GM18526 (cell line): ENCODE measurements around the gene PDE10A.

Source experiments
- POLR2A ChIP-seq: IDR thresholded peaks from 3 replicates; pipeline ENCODE4 v1.6.1; 2011; ENCODE audit not compliant: insufficient read length; ENCODE audit errors: extremely low read depth

PDE10A gene

GRCh38 chr6:165566088-165566828 lies 96.8 kb downstream of the PDE10A start:
- no peak for TF ChIP-seq POLR2A

DNA sequence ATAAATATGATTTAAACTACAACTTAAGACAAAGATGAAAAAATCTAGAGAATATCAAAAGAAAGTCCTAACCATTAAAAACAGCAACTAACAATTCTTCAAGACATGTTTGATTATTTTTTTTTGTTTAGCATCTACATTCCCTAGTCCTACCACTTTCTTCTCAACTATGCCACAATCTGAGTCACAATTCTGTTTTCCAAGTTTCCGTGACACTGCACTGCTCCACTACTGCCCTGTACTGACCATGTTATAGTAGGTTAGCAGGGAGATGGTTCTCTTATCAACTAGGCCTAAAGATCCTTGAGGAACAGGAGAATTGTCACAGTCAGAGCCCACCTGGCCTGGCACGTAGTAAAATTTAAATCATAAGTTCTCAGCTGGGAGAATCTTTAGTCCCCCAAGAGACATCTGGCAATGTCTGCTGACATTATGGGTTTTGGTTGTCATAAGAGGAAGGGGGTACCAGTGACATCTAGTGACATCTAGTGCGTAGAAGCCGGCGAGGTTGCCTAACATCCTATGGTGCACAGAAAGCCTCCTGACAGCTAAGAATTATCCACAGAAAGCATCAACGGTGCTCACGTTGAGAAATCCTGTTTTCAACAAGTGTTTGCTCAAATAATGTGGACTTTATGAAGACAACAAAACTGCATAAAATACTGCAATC lies 100.5 kb downstream of the PDE10A start:
- no peak for TF ChIP-seq POLR2A

GRCh38 chr6:165559632-165560031 lies 103.4 kb downstream of the PDE10A start:
- no peak for TF ChIP-seq POLR2A

DNA sequence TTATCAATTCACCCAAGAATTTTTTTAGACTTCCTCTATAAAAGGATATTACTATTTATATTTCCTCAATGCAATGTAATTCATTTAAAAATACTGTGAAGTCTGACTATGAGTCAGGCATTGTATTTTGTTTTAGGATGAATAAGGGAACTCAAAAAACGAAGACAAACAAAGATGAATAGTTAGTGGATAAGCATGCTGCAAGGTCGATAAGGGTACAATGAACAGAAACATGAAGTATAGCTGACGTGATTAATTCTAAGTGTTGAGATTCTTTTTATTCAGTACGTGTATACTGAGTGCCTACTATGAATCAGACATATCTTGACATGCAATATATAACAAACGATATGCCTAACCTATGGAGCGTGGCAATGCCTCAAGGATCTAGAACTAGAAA lies 105.4 kb downstream of the PDE10A start:
- no peak for TF ChIP-seq POLR2A

DNA sequence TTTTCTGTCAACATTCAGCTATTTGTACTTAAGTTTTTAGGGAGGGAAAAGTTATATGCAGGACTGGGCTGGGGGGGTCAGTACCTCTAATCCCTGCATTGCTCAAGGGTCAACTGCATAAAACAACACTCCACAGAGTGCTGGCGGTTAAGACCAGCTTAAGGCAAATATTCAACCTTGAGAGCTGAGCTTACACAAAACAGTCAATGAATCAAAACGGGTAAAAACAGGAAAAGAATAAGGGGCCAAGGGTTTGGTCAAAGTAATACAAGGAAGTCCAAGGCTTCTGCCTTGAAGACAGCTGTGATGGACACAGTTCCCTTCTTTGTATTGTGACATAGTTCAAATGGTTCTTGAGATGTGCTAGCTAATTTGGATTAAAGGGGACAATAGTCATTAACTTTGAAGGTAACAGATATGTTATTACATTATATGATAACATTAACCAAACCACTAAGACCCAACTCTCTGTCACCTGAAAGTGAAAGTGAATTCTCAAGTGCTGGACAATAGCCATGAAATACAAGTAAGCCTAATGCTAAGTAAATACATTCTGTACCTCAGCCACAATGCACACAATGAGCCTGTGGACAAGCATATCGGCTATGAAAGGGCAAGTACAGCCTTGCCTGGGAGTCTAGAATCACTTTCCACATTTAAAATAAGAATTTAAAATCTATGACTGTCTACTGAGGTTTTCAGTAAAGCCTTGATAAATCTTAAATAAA lies 106.8 kb downstream of the PDE10A start:
- TF ChIP-seq POLR2A, result no peak

GRCh38 chr6:165552248-165552736 lies 110.7 kb downstream of the PDE10A start:
- no peak for TF ChIP-seq POLR2A

DNA sequence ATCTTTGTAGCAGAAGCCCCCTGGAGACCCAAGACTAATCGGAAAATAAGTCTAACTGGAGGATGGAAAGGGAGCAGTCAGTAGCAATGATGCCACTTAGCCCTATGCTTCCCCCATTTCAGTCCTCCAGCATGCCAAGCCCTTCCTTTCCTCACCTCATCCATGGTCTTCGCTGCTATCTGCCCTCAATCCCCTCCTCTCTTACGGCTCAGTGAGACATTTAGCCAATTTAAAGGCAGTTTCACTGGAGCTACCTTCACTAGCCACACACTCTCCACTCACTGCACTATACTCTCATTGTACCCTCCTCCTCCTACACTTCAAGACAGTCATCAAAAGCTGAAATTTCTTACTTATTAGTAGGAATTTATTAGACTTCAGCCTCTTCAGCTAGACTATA lies 111.2 kb downstream of the PDE10A start:
- TF ChIP-seq POLR2A, result no peak

DNA sequence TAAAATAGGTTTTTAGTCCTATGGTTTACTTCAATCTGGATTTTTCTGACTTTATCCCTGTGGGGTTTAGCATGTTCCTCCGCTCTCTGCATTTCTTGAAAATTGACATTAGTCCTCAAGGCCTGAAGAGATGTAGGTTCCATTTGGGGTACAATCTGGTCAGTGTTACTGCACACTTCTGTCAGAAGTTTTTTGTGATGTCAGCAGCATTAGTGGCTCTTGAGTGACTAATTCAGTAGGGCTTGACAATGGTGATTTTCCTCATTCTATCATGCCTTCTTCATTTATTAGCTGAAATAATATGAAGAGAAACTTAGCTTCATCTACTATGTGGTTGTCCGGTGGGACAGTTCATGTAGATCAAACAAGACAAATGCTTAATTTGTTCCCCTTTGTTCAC lies 114.6 kb downstream of the PDE10A start:
- no peak for TF ChIP-seq POLR2A

DNA sequence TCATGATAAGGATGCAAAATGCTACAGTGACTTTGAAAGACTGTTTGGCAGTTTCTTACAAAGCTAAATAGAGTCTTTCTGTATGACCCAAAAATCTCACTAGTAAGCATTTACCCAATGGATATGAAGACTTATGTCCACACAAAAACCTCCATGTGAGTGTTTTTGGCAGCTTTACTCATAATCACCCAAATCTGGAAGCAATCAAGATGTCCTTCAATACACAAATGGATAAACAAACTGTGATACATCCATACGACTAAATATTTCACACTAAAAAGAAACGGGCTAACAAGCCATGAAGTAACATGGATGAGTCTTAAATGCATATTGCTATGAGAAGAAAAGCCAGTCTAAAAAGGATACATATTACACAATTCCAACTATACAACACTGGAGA lies 117.2 kb downstream of the PDE10A start:
- TF ChIP-seq POLR2A, result no peak

GRCh38 chr6:165543781-165544180 lies 119.3 kb downstream of the PDE10A start:
- TF ChIP-seq POLR2A, result no peak

DNA sequence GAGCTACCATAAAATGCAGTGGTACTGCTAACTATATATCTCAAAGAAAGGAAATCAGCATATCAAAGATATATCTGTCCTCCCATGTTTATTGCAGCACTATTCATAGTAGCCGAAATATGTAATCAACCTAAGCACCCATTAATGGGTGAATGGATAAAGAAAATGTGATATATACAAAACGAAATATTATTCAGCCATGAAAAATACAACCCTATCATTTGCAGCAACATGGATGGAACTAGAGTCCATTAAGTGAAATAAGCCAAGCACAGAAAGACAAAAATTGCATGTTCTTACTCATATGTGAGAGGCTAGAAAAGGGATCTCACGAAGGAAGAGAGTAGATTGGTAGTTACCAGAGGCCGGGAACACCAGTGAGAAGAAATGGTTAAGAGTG lies 126.1 kb downstream of the PDE10A start:
- TF ChIP-seq POLR2A, result no peak

GRCh38 chr6:165519316-165519715 lies 143.7 kb downstream of the PDE10A start:
- TF ChIP-seq POLR2A, result no peak

GRCh38 chr6:165515963-165516624 lies 146.9 kb downstream of the PDE10A start:
- TF ChIP-seq POLR2A, result no peak

- TF ChIP-seq POLR2A, result no peak
Measured at GRCh38 chr6:165514621-165515020, 148.4 kb downstream of the PDE10A start.

DNA sequence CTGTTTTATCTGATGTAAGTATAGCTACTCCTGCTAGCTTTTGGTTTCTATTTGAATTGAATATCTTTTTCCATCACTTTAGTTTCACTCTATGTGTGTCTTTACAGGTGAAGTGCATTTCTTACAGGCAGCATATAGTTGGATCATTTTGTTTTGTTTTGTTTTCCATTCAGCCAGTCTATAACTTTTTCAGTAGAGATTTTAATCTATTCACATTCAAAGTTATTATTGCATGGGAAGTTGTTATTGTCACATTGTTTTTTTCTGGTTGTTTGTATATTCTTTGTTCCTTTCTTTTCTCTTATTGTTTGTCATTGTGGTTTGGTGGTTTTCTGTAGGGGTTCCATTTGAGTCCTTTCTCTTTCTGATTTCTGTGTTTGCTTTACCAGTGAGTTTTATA lies 151.2 kb downstream of the PDE10A start:
- no peak for TF ChIP-seq POLR2A
